PC-9 (cell line): Measurements from ENCODE around the gene KLRC3.

Experiments
- CTCF ChIP-seq: fragments of 200-600 bp; sonication (generic); conservative IDR thresholded peaks from 2 replicates; pipeline ENCODE4 v1.6.1; 2017; ENCODE audit warnings: mixed run types, antibody characterized with exemption, mild to moderate bottlenecking, moderate library complexity
- EZH2 ChIP-seq: fragments of 200-600 bp; sonication (generic); IDR thresholded peaks from 2 replicates; pipeline ENCODE4 v1.8.0; 2017; ENCODE audit warnings: antibody characterized with exemption, low read depth

DNA sequence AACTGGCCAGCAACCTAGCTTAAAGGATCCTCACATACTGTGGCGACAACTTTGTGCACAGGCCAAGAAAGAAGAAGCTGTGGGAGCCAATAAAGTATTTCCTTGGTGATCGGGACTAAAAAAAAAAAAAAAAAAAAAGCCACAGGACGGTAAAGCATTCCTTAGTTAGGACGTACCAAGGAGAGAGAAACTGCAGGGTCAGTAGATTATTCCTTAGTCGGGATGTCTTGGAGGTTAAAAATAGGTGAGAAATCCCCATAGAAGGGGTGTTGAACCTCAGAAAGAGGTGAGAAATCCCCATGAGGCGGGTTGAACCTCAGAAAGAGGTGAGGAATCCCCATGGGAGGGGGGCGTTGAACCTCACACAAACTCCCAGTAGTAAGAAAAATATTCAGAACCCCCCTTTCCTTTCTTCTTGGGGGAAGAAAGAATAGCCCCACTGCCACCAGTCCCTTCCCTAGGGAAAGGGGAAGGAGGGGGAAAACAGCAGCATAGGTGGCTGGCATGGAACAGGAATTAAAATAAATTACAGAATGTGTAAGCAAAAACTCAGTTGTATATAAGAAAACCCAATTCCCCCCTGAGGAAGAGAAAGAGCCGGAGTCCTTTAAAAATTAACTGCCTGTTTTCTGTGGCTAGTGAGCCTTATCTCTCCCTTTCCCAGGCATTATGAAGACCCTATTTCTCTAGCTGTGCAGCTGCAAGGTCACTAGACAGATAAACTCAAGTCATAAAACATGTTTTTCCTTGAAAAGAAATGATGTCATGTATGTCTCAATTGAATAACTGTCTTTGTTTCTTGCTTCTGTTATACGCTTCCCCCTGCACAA, 57.4 kb downstream of the KLRC3 start:
- no peak for TF ChIP-seq CTCF
- TF ChIP-seq EZH2 = no peak
